Liver (tissue), 3 donors: ENCODE data around the gene LRRC4B.

Experiments used
- GABPA ChIP-seq, 2 donors: IDR thresholded peaks in 1 of 2; conservative IDR thresholded peaks in 1 of 2; 2 replicates each; pipeline ENCODE4 v1.6.1; 2016; ENCODE audit warnings: antibody characterized with exemption in 2 of 2, mild to moderate bottlenecking in 1 of 2, moderate library complexity in 1 of 2
- JUND ChIP-seq, 2 donors: IDR thresholded peaks; 2 replicates each; pipeline ENCODE4 v1.6.1; 2016; ENCODE audit warnings: antibody characterized with exemption in 2 of 2
- RAD21 ChIP-seq, 2 donors: IDR thresholded peaks; 2 replicates each; pipeline ENCODE4 v1.6.1; 2016; ENCODE audit warnings: antibody characterized with exemption in 2 of 2, mild to moderate bottlenecking in 2 of 2
- TF ChIP-seq, protein P1 (sequence below): fragments of 150-350 bp; IDR thresholded peaks from 2 replicates; pipeline ENCODE4 v1.5.1; 2017; ENCODE audit warnings: improper control_type of control experiment, low read depth, low read length; ENCODE audit not compliant: missing input control
- TF ChIP-seq, protein P2 (sequence below): IDR thresholded peaks from 2 replicates; pipeline ENCODE4 v1.6.1; 2016; ENCODE audit warnings: antibody characterized with exemption
- donor health status: healthy.
- donor health status: healthy.

DNA sequence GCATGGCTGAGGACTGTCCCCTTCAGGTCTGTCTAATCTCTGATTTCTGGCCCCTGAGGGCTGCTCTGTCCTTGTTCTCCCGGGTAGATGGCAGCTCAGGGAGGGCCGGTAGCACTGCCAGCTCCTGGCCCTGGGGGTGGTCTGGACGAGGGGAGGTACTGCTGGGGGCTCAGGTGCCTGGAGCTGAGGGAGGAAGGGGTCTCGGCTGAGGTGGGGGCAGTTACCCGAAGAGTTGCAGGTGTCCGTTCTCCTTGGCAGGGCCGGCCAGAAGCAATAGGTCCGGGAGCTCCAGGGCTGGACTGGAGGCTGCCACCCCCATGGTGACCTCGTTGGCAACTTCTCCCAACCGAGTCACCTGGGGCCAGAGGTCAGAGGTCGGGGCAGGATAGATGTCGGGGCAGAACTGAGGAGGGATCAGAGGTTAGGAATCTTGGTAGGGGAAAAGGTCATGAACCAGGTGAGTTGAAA, 93.1 kb downstream of the LRRC4B start:
- TF ChIP-seq, protein P1, sequence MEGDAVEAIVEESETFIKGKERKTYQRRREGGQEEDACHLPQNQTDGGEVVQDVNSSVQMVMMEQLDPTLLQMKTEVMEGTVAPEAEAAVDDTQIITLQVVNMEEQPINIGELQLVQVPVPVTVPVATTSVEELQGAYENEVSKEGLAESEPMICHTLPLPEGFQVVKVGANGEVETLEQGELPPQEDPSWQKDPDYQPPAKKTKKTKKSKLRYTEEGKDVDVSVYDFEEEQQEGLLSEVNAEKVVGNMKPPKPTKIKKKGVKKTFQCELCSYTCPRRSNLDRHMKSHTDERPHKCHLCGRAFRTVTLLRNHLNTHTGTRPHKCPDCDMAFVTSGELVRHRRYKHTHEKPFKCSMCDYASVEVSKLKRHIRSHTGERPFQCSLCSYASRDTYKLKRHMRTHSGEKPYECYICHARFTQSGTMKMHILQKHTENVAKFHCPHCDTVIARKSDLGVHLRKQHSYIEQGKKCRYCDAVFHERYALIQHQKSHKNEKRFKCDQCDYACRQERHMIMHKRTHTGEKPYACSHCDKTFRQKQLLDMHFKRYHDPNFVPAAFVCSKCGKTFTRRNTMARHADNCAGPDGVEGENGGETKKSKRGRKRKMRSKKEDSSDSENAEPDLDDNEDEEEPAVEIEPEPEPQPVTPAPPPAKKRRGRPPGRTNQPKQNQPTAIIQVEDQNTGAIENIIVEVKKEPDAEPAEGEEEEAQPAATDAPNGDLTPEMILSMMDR, result no peak
- TF ChIP-seq RAD21 (IDR thresholded peaks at IDR 0.05), result no peak
- no peak for TF ChIP-seq JUND (IDR thresholded peaks at IDR 0.05)
- TF ChIP-seq, protein P2, sequence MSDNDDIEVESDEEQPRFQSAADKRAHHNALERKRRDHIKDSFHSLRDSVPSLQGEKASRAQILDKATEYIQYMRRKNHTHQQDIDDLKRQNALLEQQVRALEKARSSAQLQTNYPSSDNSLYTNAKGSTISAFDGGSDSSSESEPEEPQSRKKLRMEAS, result no peak
- TF ChIP-seq GABPA (IDR thresholded peaks at IDR 0.05 in 1 of 2, conservative IDR thresholded peaks at IDR 0.05 in 1 of 2), result no peak
